Kidney epithelial cell (primary cell): Measurements from ENCODE around the gene ULK4. TPM values are rescaled to one million over a fixed set of nuclear protein-coding genes. Genes with fewer than 3 reads are reported as not detected.

ENCODE experiments used
- DNase-seq: peaks from one replicate; pipeline ENCODE4 v3.0.0-alpha.2; 2010; ENCODE audit warnings: low read depth
- H3K27me3 ChIP-seq: 2 replicates; pipeline ENCODE4 v1.6.0; 2011; ENCODE audit warnings: low read length; ENCODE audit not compliant: control insufficient read depth, insufficient read depth
- H3K36me3 ChIP-seq: 2 replicates; pipeline ENCODE4 v1.5.1; 2011; ENCODE audit warnings: low read length; ENCODE audit not compliant: control insufficient read depth, insufficient read depth
- H3K4me3 ChIP-seq: 2 replicates; pipeline ENCODE4 v1.5.1; 2011; ENCODE audit warnings: low read depth, mild to moderate bottlenecking, control low read depth, low read length
- total RNA-seq: library from RNA; depleted of rRNA; stranded (reverse); fragments of >200 nt; gene quantifications from 2 replicates; pipeline ENCODE4 v1.2.3, GENCODE V29; 2015
- TF ChIP-seq, protein P1 (sequence below): IDR thresholded peaks from 2 replicates; pipeline ENCODE4 v1.5.1; 2011; ENCODE audit warnings: mild to moderate bottlenecking, moderate library complexity, low read length, control low read depth, inconsistent platforms; ENCODE audit not compliant: insufficient read depth, poor library complexity, severe bottlenecking

Gene ULK4
- total RNA-seq, 1 donor from 2014 or later: 18.3 TPM

- DNase-seq: no peak
- TF ChIP-seq, protein P1, sequence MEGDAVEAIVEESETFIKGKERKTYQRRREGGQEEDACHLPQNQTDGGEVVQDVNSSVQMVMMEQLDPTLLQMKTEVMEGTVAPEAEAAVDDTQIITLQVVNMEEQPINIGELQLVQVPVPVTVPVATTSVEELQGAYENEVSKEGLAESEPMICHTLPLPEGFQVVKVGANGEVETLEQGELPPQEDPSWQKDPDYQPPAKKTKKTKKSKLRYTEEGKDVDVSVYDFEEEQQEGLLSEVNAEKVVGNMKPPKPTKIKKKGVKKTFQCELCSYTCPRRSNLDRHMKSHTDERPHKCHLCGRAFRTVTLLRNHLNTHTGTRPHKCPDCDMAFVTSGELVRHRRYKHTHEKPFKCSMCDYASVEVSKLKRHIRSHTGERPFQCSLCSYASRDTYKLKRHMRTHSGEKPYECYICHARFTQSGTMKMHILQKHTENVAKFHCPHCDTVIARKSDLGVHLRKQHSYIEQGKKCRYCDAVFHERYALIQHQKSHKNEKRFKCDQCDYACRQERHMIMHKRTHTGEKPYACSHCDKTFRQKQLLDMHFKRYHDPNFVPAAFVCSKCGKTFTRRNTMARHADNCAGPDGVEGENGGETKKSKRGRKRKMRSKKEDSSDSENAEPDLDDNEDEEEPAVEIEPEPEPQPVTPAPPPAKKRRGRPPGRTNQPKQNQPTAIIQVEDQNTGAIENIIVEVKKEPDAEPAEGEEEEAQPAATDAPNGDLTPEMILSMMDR: no peak
- Histone ChIP-seq H3K36me3 (no peaks in the 10 kb centered on the region), H3K4me3 (no peak overlapping the region), H3K27me3 (no peaks in the 10 kb centered on the region)
These were observed 443.3 kb downstream of the ULK4 start for GRCh38 chr3:41518626-41519025.

- Histone ChIP-seq H3K36me3 (no peaks in the 10 kb centered on the region), H3K27me3 (no peaks in the 10 kb centered on the region), H3K4me3 (no peak overlapping the region)
- no peak for DNase-seq
- TF ChIP-seq, protein P1: no peak
These were observed 453.7 kb downstream of the ULK4 start for GRCh38 chr3:41508063-41508696.

DNA sequence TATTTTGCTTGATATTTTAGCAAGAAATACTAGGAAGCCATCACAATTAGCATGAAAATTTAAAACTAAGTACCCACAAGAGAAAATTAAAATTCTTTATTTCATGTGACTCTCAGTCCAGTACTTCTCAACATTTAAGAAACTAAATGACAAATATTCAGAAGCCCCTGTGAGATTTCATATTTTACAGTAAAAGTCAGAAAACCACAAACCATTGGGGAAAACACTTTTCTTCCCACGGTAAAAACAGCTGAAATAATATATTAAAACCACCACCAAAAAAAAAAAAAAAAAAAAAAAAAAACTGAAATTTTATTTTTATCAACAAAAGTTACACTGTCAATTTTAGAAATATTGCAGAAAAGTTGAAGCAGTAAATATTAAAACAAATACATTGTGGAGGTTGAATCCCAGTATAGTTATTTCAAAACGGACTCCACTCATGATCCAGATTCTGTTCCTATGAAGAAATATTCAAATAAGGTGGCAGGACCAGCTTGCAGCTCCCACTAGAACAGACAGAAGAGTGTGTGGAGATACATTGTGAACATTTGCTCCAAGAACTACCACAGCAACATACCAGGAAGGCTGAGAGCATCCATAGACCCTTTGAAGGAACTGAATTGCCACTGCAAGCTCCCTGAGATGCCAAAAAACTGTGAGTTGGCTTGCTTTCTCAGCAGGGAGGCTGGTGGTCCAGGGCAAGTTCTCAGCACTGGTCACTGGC is 454.4 kb downstream of the ULK4 start:
- TF ChIP-seq, protein P1: no peak
- no peak overlapping the region for H3K4me3 ChIP-seq
- no peak for DNase-seq
- H3K27me3 ChIP-seq: no peaks in the 10 kb centered on the region
- no peaks in the 10 kb centered on the region for H3K36me3 ChIP-seq

GRCh38 chr3:41503998-41504623 is 457.8 kb downstream of the ULK4 start:
- TF ChIP-seq, protein P1: no peak
- no peaks in the 10 kb centered on the region for H3K36me3 ChIP-seq
- no peaks in the 10 kb centered on the region for H3K27me3 ChIP-seq
- H3K4me3 ChIP-seq: no peak overlapping the region
- DNase-seq: no peak

DNA sequence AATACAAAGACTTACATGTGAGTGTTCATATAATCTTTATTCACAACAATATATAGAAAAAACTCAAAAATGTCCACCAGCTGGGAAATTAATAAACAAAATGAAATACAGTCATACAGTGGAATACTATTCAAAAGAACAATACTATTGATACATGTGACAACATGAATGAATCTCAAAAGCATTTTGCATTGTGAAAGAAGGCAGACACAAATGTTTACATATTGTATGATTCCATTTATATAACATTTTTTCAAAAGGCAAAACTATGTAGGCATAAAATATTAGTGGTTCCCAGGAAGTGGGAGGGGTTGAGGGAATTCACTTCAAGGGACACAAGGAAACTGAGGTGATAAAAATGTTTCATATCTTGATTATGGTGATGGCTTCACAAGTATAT is 459.4 kb downstream of the ULK4 start:
- Histone ChIP-seq H3K4me3 (no peak overlapping the region), H3K36me3 (no peaks in the 10 kb centered on the region), H3K27me3 (no peaks in the 10 kb centered on the region)
- TF ChIP-seq, protein P1: no peak
- no peak for DNase-seq
